ENCODE measurements around the gene RMRP. TPM values are rescaled to one million over a fixed set of nuclear protein-coding genes. Genes with fewer than 3 reads are reported as not detected.

RMRP gene
- polyA plus RNA-seq, 1 of the 3 experiments (the other 2 are of a cell fraction) = 64.9 TPM

DNA sequence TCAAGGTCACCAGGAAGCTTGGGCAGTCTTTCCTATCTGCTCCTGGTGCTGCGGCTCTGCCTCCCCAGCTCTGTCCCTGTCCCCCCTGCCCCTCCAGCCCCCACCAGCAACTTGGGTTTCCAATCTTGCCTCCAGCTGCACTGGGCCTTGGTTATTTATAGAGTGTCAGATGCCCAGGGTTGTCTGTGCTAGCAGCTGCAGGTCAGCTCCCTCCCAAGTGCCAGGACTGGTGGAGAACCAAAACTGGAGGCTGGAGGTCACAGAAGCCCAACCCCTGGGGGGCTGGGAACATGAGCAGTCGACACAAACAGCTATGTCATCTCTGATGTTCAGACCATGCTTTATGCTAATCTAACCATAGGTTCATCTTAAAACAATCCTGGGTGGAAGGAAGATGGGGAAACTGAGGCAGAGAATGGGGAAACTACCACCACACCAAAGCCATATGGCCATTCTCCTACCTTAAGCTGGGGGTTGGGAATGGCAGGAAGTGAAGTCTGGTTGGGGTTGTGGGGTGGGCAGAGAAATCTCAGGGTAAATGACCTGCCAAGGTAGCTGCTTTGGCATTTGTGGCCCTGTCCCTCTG, 30.2 kb upstream of the RMRP start (continued):
- no peak for TF ChIP-seq NRF1 (IDR thresholded peaks at IDR 0.05; ENCODE audit: low read depth, low read length)
- TF ChIP-seq EZH2phosphoT487 (IDR thresholded peaks at IDR 0.05; ENCODE audit: borderline replicate concordance, low read depth) = no peak
- TF ChIP-seq, protein P1, sequence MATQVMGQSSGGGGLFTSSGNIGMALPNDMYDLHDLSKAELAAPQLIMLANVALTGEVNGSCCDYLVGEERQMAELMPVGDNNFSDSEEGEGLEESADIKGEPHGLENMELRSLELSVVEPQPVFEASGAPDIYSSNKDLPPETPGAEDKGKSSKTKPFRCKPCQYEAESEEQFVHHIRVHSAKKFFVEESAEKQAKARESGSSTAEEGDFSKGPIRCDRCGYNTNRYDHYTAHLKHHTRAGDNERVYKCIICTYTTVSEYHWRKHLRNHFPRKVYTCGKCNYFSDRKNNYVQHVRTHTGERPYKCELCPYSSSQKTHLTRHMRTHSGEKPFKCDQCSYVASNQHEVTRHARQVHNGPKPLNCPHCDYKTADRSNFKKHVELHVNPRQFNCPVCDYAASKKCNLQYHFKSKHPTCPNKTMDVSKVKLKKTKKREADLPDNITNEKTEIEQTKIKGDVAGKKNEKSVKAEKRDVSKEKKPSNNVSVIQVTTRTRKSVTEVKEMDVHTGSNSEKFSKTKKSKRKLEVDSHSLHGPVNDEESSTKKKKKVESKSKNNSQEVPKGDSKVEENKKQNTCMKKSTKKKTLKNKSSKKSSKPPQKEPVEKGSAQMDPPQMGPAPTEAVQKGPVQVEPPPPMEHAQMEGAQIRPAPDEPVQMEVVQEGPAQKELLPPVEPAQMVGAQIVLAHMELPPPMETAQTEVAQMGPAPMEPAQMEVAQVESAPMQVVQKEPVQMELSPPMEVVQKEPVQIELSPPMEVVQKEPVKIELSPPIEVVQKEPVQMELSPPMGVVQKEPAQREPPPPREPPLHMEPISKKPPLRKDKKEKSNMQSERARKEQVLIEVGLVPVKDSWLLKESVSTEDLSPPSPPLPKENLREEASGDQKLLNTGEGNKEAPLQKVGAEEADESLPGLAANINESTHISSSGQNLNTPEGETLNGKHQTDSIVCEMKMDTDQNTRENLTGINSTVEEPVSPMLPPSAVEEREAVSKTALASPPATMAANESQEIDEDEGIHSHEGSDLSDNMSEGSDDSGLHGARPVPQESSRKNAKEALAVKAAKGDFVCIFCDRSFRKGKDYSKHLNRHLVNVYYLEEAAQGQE (IDR thresholded peaks at IDR 0.05; ENCODE audit: low read depth, low read length) = no peak
- TF ChIP-seq RXRA (IDR thresholded peaks at IDR 0.05; ENCODE audit: borderline replicate concordance, low read depth) = no peak
- TF ChIP-seq, protein P2, sequence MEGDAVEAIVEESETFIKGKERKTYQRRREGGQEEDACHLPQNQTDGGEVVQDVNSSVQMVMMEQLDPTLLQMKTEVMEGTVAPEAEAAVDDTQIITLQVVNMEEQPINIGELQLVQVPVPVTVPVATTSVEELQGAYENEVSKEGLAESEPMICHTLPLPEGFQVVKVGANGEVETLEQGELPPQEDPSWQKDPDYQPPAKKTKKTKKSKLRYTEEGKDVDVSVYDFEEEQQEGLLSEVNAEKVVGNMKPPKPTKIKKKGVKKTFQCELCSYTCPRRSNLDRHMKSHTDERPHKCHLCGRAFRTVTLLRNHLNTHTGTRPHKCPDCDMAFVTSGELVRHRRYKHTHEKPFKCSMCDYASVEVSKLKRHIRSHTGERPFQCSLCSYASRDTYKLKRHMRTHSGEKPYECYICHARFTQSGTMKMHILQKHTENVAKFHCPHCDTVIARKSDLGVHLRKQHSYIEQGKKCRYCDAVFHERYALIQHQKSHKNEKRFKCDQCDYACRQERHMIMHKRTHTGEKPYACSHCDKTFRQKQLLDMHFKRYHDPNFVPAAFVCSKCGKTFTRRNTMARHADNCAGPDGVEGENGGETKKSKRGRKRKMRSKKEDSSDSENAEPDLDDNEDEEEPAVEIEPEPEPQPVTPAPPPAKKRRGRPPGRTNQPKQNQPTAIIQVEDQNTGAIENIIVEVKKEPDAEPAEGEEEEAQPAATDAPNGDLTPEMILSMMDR (IDR thresholded peaks at IDR 0.05) = no peak

DNA sequence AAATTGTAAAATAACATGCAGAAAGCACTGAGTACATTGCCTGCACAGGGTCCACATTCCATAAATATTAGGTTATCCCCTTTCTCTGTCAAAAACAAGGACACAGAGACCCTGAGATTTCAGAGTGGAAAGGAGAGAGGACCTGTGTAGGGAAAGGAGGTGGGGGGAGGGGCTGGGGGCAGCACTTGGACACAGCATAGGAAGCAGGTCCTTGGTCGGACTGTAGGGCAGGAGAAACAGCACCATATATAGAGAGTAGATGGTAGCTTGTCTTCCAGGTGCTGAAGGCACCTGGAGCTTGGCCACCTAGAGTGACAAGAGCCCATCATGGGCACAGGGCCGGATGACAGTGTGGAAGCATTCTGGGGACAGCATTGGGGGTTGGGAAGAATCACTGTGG, 29.5 kb upstream of the RMRP start:
- peaks cover 19 to 34% of the 10 kb centered on the region in 2 experiments; a peak in 3 of 4 replicates for H3K4me1 ChIP-seq (ENCODE audit: control insufficient read depth in 1 of 2, insufficient read depth in 2 of 2, low read depth in 1 of 2, low read length in 1 of 2)
- peak overlapping the region in 1 of 2 experiments; percentile 96; a peak in 1 of 4 replicates for H3K27ac ChIP-seq (ENCODE audit: low read depth in 2 of 2, low read length in 1 of 2)
- no peak for TF ChIP-seq FOXM1 (IDR thresholded peaks at IDR 0.05; ENCODE audit: low read depth)
- TF ChIP-seq MEF2A (IDR thresholded peaks at IDR 0.05; ENCODE audit: borderline replicate concordance, low read depth) = no peak
- no peak for TF ChIP-seq EP300 (IDR thresholded peaks at IDR 0.05; ENCODE audit: borderline replicate concordance in 1 of 2, low read depth in 1 of 2, low read length in 1 of 2)
- no peak for TF ChIP-seq RCOR1 (IDR thresholded peaks at IDR 0.05; ENCODE audit: low read length)
- TF ChIP-seq NFIC (IDR thresholded peaks at IDR 0.05; ENCODE audit: borderline replicate concordance) = no peak
- TF ChIP-seq GABPA (IDR thresholded peaks at IDR 0.05; ENCODE audit: low read depth) = no peak
- TF ChIP-seq NRF1 (IDR thresholded peaks at IDR 0.05; ENCODE audit: low read depth, low read length) = no peak
- no peak for TF ChIP-seq TEAD4 (IDR thresholded peaks at IDR 0.05; ENCODE audit: borderline replicate concordance, insufficient read depth)
- TF ChIP-seq, protein P3, sequence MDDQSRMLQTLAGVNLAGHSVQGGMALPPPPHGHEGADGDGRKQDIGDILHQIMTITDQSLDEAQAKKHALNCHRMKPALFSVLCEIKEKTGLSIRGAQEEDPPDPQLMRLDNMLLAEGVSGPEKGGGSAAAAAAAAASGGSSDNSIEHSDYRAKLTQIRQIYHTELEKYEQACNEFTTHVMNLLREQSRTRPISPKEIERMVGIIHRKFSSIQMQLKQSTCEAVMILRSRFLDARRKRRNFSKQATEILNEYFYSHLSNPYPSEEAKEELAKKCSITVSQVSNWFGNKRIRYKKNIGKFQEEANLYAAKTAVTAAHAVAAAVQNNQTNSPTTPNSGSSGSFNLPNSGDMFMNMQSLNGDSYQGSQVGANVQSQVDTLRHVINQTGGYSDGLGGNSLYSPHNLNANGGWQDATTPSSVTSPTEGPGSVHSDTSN (IDR thresholded peaks at IDR 0.05) = no peak
- ChIA-PET CTCF (interaction anchor here (1.0 to 2.3 kb wide), 5 partner anchors 9 to 84 kb away, joined by 3 to 26 read pairs (median 4); partner anchors contain the start of genes ARHGEF39, CCDC107 and RMRP), POLR2A (no interaction called here)
- H3K79me2 ChIP-seq (ENCODE audit: insufficient read depth) = peaks cover 47% of the 10 kb centered on the region
- H3K9me2 ChIP-seq = no peaks in the 10 kb centered on the region
- H3K36me3 ChIP-seq (replicated peaks in 1 of 2; ENCODE audit: control insufficient read depth in 1 of 2, insufficient read depth in 2 of 2, low read length in 1 of 2) = peaks cover 27 to 35% of the 10 kb centered on the region in 2 experiments
- no peaks in the 10 kb centered on the region for H3K27me3 ChIP-seq (ENCODE audit: insufficient read depth)
- H4K20me1 ChIP-seq (ENCODE audit: insufficient read depth) = peaks cover 57% of the 10 kb centered on the region
- peaks cover 49% of the 10 kb centered on the region for H3F3A ChIP-seq (replicated peaks; ENCODE audit: insufficient read depth)
- H3K4me2 ChIP-seq = peak overlapping the region; percentile 91
- WGBS (ENCODE audit: low lambda C conversion rate) = 88% methylated on average over 2 of the region's 2 CpGs
- H3K9me3 ChIP-seq = no peaks in the 10 kb centered on the region
- H3K4me3 ChIP-seq (ENCODE audit: low read depth in 2 of 2, low read length in 1 of 2) = peak overlapping the region in 1 of 2 experiments; percentile 4; a peak in 2 of 4 replicates
- H3K9ac ChIP-seq = no peak overlapping the region
- DNase-seq = no peak
- H2AFZ ChIP-seq (ENCODE audit: low read depth) = no peak overlapping the region
